GM13976 (cell line): ENCODE results near the gene INPP5B.

Source experiments
- DNase-seq: peaks from one replicate; pipeline ENCODE4 v3.0.0; 2012; ENCODE audit warnings: low spot score
- CTCF ChIP-seq: IDR thresholded peaks from 2 replicates; pipeline ENCODE4 v1.5.1; 2012; ENCODE audit warnings: borderline replicate concordance, mild to moderate bottlenecking; ENCODE audit not compliant: insufficient read depth; ENCODE audit errors: extremely low read depth, missing control alignments, control extremely low read depth
- in situ Hi-C: fragments of 300-500 bp; cut with MboI; formaldehyde crosslinking; loops from one replicate; pipeline ENCODE4 v1.12.0; 2022; ENCODE audit warnings: low sequenced_read_pairs, mixed read lengths, inconsistent platforms; ENCODE audit not compliant: unreplicated experiment

The INPP5B gene

DNA sequence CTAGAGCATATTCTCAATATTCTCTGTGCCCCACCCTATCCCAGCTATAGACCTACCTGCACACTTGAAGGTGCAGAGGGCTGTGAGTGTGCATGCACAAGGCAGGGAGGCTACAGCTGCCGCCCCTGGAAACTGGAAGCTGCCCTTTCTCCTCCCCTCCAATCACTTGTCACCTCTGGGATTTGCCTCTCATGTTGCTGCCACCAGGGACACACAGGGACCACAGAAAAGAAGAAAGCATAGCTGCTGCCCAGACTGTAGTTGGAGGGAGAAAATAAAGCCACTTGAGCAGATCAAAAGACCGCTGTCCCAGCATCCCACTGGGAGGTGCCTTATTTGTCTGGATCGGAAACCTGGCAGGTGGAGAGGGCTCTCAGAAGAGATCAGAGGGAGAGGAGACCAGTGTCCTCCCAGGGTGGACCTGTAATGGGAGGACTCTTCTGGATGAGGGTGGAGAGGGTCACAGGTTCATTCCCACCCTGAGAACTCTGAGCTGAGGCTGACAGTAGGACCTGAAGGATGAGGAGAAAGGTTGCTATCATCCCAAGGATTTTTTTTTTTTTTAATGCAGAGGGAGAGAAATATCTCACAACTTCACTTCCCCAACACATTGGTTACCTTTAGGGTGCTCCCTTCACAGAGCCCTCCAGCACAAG is 7.6 kb upstream of the INPP5B start:
- no peak for DNase-seq
- in situ Hi-C loops = no loop called here
- TF ChIP-seq CTCF = no peak

GRCh38 chr1:37952738-37953137 is 5.9 kb upstream of the INPP5B start:
- no peak for TF ChIP-seq CTCF
- DNase-seq = no peak
- in situ Hi-C loops = no loop called here

DNA sequence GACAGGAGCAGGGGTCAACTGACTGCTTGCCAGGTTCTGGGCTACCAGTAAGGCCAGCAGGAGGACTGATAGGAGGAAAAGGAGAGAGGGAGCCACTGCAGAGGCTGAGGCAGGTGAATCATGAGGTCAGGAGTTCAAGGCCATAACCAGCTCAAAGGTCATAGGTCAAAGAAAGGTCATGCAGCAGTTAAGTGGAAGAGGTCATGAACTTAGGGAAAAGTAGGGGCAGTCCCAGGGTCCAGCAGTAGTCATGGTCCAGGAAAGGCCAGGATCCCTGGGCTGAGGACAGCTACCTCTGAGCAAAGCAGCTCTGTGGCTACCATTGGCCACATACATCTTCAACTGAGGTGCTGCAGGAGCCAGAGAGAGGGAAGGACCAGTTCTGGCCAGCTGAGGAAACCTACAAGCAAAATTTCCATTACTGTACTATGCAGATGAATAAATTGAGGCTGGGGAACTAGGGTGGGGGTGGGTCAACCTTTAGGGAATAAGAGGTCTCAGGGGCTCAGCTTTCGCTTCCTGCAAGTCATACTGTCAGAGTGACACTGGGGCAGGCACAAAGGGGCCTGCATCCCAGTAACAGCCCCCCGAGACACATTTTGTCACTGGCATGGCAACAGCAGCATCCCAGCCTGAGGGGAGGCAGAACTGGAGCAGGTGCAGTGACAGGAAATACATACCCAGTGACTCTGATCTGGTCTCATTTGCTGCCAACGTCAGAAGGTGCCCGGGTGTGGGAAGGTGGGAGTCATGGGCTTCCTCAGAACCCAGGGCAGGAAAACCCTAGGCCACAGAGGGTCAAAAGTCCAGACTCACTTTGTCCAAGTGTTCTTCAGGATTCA is 5.2 kb upstream of the INPP5B start:
- peak; percentile 25 for DNase-seq
- in situ Hi-C loops = no loop called here
- no peak for TF ChIP-seq CTCF

DNA sequence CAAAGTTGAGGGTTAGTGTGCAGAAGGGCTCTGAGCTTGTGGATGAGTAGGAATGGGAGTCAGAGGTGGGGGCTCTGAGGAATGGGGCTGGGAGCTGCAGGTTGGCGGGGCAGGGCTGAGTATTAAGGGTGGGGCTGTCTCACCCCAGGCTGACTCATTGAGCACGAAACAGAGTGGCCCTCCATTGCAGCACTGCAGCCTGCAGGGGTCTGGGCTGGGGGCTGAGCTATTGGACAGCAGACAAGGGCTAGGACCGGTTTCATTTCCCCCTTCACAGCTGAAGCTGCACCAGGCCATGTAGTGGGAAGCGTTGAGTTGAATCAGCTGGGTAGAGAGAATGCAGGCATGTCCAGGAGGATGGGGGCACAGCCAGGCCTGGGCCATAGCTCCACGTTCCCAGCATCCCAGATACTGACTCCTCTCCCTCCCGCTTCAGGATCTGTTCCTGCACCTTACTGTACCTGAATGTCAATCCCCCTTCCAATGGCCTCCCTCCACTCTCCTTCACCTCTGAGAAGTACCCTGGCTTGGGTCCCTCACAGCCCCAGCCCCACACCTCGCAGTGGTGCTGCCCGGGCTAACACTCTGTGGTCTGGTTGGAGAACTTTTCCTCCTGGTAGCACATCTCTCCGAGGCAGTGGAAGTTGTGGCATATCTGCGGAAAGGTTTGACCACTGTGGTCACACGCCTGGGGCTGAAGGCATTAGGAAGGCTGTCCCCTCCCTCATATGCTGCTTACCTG is 4.4 kb upstream of the INPP5B start:
- in situ Hi-C loops = no loop called here
- DNase-seq = peak; percentile 31
- no peak for TF ChIP-seq CTCF

- DNase-seq = peak; percentile 15
- in situ Hi-C loops = no loop called here
Measured at GRCh38 chr1:37949524-37950152, 2.8 kb upstream of the INPP5B start.

More at GRCh38 chr1:37949524-37950152, 2.8 kb upstream of the INPP5B start:
- no peak for TF ChIP-seq CTCF
